Suppressor macrophage treated with lipopolysaccharide for 1 hour (primary cell): ENCODE results near the gene DTWD2.
"Not testable (repeated sequence)": the region's sequence is repeated elsewhere in the genome, so short reads cannot be mapped to it uniquely, and the experiment has no call there.

Source experiments
- DNase-seq, 3 donors: peaks; one replicate each; pipeline ENCODE4 v3.0.0-alpha.2; 2020 to 2022

The DTWD2 gene

DNA sequence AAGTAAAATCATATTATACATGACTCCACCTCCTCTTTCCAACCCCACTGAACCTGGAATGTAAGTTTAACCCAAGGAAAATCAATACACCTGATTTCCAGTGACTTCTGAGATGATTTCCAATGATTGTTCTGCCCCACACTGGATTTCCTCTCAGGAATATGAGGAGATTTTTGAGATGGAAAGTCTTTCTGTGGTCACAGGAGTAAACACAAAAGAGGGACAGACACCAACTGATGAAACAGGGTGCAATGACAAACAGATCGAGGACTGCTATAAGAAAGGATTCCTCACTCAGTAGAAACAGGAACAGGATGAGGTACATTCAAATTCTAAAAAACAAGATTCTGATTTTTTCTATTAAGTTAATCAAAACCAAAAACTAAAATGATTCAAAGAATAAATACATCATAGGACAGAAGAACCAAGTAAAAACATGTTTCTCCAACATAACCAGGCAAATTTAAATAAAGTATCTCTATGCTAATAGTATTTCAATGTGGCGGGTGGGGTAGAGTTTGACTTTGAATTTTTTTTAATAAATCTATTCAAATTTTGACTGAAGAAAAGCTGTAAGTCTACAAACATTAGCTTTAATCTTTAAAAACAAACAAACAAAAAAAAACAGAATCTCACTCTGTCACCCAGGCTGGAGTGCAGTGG is 42.1 kb downstream of the DTWD2 start:
- no peak for DNase-seq

GRCh38 chr5:118937393-118938061 is 50.8 kb downstream of the DTWD2 start:
- DNase-seq = peak; percentile 15 to 25 (median 23)

GRCh38 chr5:118933703-118934102 is 54.6 kb downstream of the DTWD2 start:
- no peak for DNase-seq

GRCh38 chr5:118931564-118931963 is 56.8 kb downstream of the DTWD2 start:
- DNase-seq = no peak

GRCh38 chr5:118924006-118924389 is 64.3 kb downstream of the DTWD2 start:
- no peak for DNase-seq

GRCh38 chr5:118923295-118924005 is 64.9 kb downstream of the DTWD2 start:
- no peak for DNase-seq

- no peak for DNase-seq
These were observed 66.5 kb downstream of the DTWD2 start for GRCh38 chr5:118921866-118922265.

- no peak for DNase-seq
These were observed 69.3 kb downstream of the DTWD2 start for GRCh38 chr5:118919016-118919415.

DNA sequence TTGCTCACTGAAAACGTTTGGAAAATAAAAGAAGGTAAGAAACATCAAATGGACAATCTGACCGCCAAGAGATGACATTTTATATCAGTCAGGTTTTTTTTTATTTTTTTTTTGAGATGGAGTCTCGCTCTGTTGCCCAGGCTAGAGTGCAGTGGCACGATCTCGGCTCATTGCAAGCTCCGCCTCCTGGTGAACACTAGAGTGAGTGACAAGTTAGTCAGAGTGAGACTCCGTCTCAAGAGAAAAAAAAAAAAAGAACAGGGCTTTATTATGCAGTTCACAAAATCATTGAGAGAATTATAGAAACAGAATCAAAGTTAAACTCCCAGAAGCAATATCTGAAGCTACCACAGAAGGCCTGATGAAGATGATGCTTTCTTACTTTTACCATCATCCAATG is 70.1 kb downstream of the DTWD2 start:
- no peak for DNase-seq

GRCh38 chr5:118907536-118907935 is 80.8 kb downstream of the DTWD2 start:
- not testable (repeated sequence) for DNase-seq

- no peak for DNase-seq
These were observed 81.4 kb downstream of the DTWD2 start for GRCh38 chr5:118906947-118907346.

DNA sequence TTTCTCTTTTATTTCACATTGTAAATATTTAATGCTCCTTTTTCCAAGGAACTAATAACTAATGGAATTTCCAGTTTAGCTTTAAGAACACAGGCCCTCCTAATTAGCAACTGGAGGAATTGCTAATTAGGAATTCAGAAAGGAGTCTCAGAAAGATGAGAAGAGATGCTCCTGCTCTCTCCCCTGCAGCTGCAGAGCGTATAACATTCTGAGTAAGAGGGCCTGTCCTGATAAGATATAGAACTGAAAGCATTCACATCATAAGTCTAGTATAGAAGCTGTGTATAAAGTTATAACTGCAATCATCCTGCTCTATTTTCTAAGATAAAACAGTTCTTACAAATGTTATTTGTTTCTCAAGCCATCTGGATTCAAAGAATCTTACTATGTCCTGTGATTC is 83.2 kb downstream of the DTWD2 start:
- DNase-seq = no peak

GRCh38 chr5:118902656-118903438 is 85.5 kb downstream of the DTWD2 start:
- no peak for DNase-seq

DNA sequence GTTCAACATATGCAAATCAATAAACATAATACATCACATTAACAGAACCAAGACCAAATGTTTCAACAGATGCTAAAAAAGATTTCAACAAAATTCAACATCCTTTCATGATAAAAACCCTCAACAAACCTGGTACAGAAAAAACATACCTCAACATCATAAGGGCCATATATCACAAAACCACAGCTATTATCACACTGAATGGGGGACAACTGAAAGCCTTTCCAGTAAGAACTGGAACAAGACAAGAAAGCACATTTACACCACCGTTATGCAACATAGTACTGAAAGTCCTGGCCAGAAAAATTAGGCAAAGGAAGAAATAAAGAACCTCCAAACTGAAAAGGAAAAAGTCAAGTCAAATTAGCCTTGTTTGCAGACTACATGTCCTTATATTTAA is 93.6 kb downstream of the DTWD2 start:
- no peak for DNase-seq

GRCh38 chr5:118891252-118891651 is 97.1 kb downstream of the DTWD2 start:
- DNase-seq = no peak

- no peak for DNase-seq
These were observed 99.2 kb downstream of the DTWD2 start for GRCh38 chr5:118889165-118889564.

GRCh38 chr5:118888556-118888955 is 99.8 kb downstream of the DTWD2 start:
- no peak for DNase-seq

- peak in 1 of 3 donors; percentile 2 for DNase-seq
These were observed 105.0 kb downstream of the DTWD2 start for GRCh38 chr5:118883362-118883761.

DNA sequence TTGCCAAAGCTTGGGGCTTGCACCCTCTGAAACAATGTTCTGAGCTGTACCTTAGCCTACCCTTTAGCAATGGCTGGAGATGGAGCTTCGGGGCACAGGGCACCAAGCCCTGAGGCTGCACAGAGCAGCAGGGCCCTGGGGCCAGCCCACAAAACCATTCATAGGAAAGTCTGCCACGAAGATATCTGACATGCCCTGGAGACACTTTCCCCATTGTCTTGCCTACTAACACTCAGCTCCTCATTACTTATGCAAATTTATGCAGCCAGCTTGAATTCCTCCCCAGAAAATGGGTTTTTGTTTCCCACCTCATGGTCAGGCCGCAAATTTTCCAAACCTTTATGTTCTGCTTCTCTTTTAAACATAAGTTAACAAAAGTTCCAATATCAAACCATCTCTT is 105.7 kb downstream of the DTWD2 start:
- no peak for DNase-seq

GRCh38 chr5:118876852-118877251 is 111.5 kb downstream of the DTWD2 start:
- not testable (repeated sequence) for DNase-seq

DNA sequence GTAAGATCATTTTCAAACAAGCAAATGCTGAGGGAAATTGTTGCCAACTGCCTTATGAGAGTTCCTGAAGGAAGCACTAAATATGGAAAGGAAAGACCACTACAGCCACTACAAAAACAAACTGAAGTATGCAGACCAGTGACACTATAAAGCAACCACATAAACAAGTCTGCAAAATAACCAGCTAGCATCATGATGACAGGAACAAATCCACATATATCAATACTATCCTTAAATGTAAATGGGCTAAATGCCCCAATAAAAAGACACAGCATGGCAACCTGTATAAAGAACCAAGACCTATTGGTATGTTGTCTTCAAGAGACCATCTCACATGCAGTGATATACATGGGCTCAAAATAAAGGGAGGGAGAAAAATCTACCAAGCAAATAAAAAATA is 113.2 kb downstream of the DTWD2 start:
- DNase-seq = no peak

DNA sequence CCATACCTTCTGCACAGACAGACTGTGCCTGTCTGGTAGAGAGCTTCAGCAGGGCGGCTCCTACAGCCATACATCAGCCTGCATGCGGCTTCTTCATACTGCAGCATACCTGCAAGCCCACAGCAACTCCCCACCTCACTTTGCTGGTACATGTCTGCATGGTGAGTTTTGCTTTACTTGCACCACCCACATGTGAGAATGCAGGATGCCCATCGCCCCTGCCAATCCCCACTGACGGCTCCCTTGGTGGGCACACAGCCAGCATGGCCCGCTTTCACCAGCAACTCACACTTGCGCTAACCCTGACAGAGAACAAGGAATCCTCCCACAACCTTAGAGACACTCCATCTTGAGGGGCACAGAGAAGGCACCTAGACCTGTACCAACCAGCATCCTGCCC is 114.9 kb downstream of the DTWD2 start:
- DNase-seq = no peak

- no peak for DNase-seq
These were observed 125.0 kb downstream of the DTWD2 start for GRCh38 chr5:118863345-118863744.
